ENCODE results near the gene PNPLA8. TPM values are rescaled to one million over a fixed set of nuclear protein-coding genes. Genes with fewer than 3 reads are reported as not detected.

Gene PNPLA8
- polyA plus RNA-seq, 1 donor from 2014 or later: 85.1 TPM

DNA sequence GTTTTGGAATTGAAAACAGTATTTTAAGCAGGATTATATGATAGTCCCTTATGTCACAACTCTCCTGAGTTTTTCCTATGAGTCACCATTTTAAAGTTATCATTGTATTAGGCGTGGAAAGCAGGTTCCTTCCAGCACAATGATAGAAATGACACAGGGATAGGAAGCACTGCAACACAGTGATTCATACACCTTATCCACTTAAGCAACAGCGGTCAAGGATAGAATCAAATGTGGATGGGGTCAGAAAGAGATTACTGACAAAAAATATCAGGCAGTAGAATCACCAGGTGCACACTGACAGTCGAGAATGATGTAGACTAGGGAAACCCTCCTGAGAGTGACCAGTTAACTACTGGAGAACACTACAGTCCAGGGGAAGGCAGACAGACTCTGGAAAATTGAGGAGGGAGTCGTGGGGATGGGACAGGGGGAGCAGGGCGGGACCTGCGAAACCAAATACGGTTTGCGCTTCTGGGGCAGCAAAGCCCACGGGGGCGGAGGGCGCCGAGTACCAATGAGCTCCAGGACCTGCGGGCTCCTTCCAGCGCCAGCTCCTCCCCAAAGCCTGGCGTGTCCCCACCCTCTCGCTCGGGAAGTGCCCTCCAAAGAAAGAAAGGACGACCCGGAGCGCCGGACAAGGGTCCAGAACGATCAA, 479 bp downstream of the PNPLA8 start:
- Histone ChIP-seq H3K9me3 (ENCODE audit: low read length) (no peaks in the 10 kb centered on the region), H2AFZ (ENCODE audit: low read depth, low read length) (peak overlapping the region; percentile 41), H3K36me3 (ENCODE audit: insufficient read depth, low read length) (no peaks in the 10 kb centered on the region), H3K4me2 (ENCODE audit: low read length) (peak overlapping the region; percentile 96), H3K4me3 (ENCODE audit: low read length) (peak overlapping the region; percentile 70), H3F3A (ENCODE audit: insufficient read depth, low read length, poor library complexity, severe bottlenecking) (no peaks in the 10 kb centered on the region), H3K9me2 (ENCODE audit: insufficient read depth, low read length) (no peaks in the 10 kb centered on the region), H3K9ac (ENCODE audit: low read length) (peak overlapping the region; percentile 89), H3K79me2 (replicated peaks; ENCODE audit: insufficient read depth, low read length) (peaks cover 45% of the 10 kb centered on the region), H3K27ac (ENCODE audit: low read length) (peak overlapping the region; percentile 94), H4K20me1 (ENCODE audit: insufficient read depth) (peaks cover 3% of the 10 kb centered on the region), H3K27me3 (ENCODE audit: insufficient read depth, low read depth, low read length) (no peaks in the 10 kb centered on the region)
- TF ChIP-seq, protein P1, sequence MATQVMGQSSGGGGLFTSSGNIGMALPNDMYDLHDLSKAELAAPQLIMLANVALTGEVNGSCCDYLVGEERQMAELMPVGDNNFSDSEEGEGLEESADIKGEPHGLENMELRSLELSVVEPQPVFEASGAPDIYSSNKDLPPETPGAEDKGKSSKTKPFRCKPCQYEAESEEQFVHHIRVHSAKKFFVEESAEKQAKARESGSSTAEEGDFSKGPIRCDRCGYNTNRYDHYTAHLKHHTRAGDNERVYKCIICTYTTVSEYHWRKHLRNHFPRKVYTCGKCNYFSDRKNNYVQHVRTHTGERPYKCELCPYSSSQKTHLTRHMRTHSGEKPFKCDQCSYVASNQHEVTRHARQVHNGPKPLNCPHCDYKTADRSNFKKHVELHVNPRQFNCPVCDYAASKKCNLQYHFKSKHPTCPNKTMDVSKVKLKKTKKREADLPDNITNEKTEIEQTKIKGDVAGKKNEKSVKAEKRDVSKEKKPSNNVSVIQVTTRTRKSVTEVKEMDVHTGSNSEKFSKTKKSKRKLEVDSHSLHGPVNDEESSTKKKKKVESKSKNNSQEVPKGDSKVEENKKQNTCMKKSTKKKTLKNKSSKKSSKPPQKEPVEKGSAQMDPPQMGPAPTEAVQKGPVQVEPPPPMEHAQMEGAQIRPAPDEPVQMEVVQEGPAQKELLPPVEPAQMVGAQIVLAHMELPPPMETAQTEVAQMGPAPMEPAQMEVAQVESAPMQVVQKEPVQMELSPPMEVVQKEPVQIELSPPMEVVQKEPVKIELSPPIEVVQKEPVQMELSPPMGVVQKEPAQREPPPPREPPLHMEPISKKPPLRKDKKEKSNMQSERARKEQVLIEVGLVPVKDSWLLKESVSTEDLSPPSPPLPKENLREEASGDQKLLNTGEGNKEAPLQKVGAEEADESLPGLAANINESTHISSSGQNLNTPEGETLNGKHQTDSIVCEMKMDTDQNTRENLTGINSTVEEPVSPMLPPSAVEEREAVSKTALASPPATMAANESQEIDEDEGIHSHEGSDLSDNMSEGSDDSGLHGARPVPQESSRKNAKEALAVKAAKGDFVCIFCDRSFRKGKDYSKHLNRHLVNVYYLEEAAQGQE (IDR thresholded peaks at IDR 0.05; ENCODE audit: borderline replicate concordance): peak; percentile 51
- TF ChIP-seq TAF1 (IDR thresholded peaks at IDR 0.05; ENCODE audit: low read depth): peak; percentile 59
- no peak for TF ChIP-seq EP300 (conservative IDR thresholded peaks at IDR 0.05; ENCODE audit: poor library complexity, severe bottlenecking)

DNA sequence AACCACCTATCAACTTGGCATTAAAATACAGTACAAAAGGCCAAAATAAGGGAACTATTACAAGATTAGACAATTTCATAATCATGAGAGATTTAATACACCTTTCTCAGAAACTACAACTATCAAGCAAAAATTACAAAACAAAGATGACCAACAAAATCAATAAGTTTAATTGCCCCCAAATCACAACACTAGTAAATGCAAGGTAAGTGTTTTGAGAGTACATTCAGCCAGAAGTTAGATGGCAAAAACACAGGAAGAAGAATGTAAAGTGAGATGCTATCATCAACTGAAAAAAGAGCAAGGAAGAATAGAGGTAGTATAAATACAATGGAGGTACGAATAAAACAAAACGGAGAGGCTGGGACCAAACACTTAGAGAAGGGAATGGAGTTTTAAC, 3.2 kb downstream of the PNPLA8 start:
- Histone ChIP-seq H3K4me2 (ENCODE audit: low read length) (no peak overlapping the region), H3K27me3 (ENCODE audit: insufficient read depth, low read depth, low read length) (no peaks in the 10 kb centered on the region), H3K79me2 (replicated peaks; ENCODE audit: insufficient read depth, low read length) (peaks cover 60% of the 10 kb centered on the region), H2AFZ (ENCODE audit: low read depth, low read length) (no peak overlapping the region), H3K9me2 (ENCODE audit: insufficient read depth, low read length) (no peaks in the 10 kb centered on the region), H3K9me3 (ENCODE audit: low read length) (no peaks in the 10 kb centered on the region), H3K27ac (ENCODE audit: low read length) (no peak overlapping the region), H3K36me3 (ENCODE audit: insufficient read depth, low read length) (no peaks in the 10 kb centered on the region), H3K9ac (ENCODE audit: low read length) (no peak overlapping the region), H4K20me1 (ENCODE audit: insufficient read depth) (peaks cover 3% of the 10 kb centered on the region), H3F3A (ENCODE audit: insufficient read depth, low read length, poor library complexity, severe bottlenecking) (no peaks in the 10 kb centered on the region), H3K4me3 (ENCODE audit: low read length) (peak overlapping the region; percentile 70)
- TF ChIP-seq TAF1 (IDR thresholded peaks at IDR 0.05; ENCODE audit: low read depth): no peak

DNA sequence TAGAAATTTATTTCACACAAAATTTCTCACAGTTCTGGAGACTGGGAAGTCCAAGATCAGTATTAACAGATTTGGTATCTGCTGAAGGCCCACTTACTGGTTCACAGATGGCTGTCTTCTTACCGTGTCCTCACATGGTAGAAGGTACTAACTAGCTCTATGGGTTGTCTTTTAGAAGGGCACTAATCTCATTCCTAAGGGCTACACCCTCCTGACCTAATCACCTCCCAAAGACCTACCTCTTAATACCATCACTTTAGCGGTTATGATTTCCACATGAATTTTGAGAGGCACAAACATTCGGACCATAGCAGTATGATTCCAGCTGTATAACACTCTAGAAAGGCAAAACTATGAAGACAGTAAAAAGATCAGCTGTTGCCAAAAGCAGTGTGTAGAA, 8.0 kb downstream of the PNPLA8 start:
- peaks cover 54% of the 10 kb centered on the region for H3K79me2 ChIP-seq (replicated peaks; ENCODE audit: insufficient read depth, low read length)
- no peak overlapping the region for H2AFZ ChIP-seq (ENCODE audit: low read depth, low read length)
- H3K9me2 ChIP-seq (ENCODE audit: insufficient read depth, low read length): no peaks in the 10 kb centered on the region
- no peaks in the 10 kb centered on the region for H3K9me3 ChIP-seq (ENCODE audit: low read length)
- H3K27ac ChIP-seq (ENCODE audit: low read length): no peak overlapping the region
- no peak overlapping the region for H3K9ac ChIP-seq (ENCODE audit: low read length)
- H3K4me2 ChIP-seq (ENCODE audit: low read length): no peak overlapping the region
- peaks cover 3% of the 10 kb centered on the region for H4K20me1 ChIP-seq (ENCODE audit: insufficient read depth)
- TF ChIP-seq MXI1 (conservative IDR thresholded peaks at IDR 0.05; ENCODE audit: poor library complexity, severe bottlenecking) (no peak), SMC3 (conservative IDR thresholded peaks at IDR 0.05; ENCODE audit: poor library complexity) (no peak), TAF1 (IDR thresholded peaks at IDR 0.05; ENCODE audit: low read depth) (no peak), POLR2AphosphoS5 (IDR thresholded peaks at IDR 0.05) (no peak), RAD21 (conservative IDR thresholded peaks at IDR 0.05) (no peak), EP300 (conservative IDR thresholded peaks at IDR 0.05; ENCODE audit: poor library complexity, severe bottlenecking) (no peak), EZH2 (IDR thresholded peaks at IDR 0.05; ENCODE audit: borderline replicate concordance, insufficient read depth, low read length, poor library complexity, severe bottlenecking) (no peak)
- TF ChIP-seq, protein P1 (IDR thresholded peaks at IDR 0.05; ENCODE audit: borderline replicate concordance): no peak
- TF ChIP-seq, protein P2, sequence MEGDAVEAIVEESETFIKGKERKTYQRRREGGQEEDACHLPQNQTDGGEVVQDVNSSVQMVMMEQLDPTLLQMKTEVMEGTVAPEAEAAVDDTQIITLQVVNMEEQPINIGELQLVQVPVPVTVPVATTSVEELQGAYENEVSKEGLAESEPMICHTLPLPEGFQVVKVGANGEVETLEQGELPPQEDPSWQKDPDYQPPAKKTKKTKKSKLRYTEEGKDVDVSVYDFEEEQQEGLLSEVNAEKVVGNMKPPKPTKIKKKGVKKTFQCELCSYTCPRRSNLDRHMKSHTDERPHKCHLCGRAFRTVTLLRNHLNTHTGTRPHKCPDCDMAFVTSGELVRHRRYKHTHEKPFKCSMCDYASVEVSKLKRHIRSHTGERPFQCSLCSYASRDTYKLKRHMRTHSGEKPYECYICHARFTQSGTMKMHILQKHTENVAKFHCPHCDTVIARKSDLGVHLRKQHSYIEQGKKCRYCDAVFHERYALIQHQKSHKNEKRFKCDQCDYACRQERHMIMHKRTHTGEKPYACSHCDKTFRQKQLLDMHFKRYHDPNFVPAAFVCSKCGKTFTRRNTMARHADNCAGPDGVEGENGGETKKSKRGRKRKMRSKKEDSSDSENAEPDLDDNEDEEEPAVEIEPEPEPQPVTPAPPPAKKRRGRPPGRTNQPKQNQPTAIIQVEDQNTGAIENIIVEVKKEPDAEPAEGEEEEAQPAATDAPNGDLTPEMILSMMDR (IDR thresholded peaks at IDR 0.05; ENCODE audit: poor library complexity, severe bottlenecking): no peak
- H3K27me3 ChIP-seq (ENCODE audit: insufficient read depth, low read depth, low read length): no peaks in the 10 kb centered on the region
- no peak overlapping the region for H3K4me3 ChIP-seq (ENCODE audit: low read length)
- H3F3A ChIP-seq (ENCODE audit: insufficient read depth, low read length, poor library complexity, severe bottlenecking): no peaks in the 10 kb centered on the region
- H3K36me3 ChIP-seq (ENCODE audit: insufficient read depth, low read length): peaks cover 5% of the 10 kb centered on the region

All from neural cell (in vitro differentiated cells).